HG03095 (cell line): ENCODE results near the gene CAPZB.

ENCODE experiments used
- ATAC-seq: cut with Tn5 transposase; IDR thresholded peaks from one replicate; pipeline ENCODE4 v1.9.1; 2021; ENCODE audit warnings: moderate library complexity; ENCODE audit not compliant: unreplicated experiment

The CAPZB gene

DNA sequence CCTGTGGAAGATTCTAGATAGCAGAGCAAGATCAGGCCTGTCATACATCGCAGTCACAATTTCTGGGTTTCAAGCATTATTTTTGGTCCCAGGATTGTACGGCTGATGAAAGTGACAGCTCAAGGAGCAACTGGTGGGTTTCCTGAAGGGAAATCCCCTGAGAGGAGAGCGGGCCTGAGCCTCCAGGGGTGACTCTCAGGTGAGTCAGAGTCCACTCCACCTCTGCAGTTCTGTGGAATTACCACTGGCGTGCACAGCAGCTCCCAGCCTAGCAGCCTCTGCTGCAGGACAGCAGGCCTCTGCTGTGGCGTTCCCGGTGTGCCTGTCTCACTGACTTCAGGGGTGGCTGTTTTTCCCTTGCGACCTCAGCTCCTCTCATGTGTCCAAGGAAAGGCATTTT lies 148.8 kb downstream of the CAPZB start:
- ATAC-seq = no peak

DNA sequence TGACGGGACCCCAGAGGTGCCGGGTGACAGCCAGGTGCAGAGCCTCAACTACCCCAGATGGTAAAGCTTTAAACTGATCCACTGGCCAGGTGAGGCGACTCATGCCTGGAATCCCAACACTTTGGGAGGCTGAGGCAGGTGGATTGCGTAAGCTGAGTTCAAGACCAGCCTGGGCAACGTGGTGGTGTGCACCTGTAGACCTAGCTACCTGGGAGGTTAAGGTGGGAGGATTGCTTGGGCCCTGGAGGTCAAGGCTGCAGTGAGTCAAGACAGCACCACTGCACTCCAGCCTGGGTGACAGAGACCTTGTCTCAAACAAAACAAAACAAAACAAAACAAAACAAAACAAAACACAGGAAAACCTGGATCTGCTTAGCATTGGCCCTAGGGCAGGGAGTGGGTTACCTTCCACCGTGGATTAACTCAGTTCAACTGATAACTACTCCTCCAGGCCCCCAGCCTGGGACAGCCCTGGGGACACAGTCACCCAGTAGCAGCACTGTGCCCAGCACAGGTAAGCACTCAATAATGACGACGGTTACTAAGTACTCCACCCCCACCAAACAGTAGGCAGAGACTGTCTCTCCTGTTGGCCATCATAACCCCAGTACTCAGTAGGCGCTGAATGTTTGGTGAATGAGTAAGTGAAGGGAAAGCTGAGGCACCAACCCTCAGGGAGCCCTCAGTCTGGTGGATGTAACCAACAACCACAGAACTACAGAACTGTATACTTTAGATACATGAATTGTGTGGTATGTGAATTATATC lies 151.6 kb downstream of the CAPZB start:
- no peak for ATAC-seq

DNA sequence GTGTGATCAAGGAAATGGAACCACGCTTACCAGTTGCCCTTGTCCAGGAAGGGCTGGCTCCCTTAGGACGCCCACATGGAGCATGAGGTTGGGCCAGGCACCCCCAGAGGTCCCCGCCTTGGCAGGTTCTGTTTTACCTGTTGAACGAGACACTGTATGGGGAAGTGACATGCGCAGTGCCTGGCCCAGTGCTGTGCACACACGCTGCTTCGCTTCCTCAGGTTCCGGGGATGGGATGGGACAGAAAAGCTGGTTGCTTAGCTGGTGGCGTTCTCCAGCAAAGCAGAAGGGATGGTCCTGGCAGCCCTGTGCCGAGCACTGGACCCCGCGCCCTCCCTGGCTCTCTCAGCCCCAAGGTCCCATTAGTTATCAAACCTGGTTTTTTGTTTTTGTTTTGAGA lies 152.5 kb downstream of the CAPZB start:
- no peak for ATAC-seq

DNA sequence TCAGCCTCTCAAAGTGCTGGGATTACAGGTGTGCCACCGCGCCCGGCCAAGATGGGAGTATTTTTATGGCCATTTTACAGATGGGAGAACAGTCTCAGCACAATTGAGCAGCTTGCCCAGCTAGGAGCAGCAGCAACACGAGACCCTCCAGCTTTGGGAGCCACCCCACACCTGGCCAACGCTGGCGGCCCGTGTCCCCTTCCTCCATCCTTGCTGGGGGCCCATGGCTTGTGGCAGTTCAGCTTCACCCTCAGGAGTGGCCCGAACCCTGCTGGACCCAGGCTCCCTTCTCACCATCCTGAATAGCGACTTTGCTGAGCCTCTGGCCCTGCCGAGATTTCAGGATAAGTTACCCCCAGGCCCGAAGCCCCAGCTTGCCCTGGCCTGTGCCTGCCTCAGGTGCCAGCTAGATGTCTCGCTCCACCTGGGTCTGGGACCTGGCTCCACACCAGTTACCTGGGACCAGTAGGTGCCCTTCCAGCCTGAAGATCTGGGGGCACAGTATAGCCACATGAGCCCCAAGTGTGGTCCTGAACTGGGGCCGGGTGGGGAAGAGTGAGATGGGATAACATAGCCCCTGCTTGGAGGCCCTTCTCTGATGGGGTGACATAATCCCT lies 154.0 kb downstream of the CAPZB start:
- no peak for ATAC-seq

DNA sequence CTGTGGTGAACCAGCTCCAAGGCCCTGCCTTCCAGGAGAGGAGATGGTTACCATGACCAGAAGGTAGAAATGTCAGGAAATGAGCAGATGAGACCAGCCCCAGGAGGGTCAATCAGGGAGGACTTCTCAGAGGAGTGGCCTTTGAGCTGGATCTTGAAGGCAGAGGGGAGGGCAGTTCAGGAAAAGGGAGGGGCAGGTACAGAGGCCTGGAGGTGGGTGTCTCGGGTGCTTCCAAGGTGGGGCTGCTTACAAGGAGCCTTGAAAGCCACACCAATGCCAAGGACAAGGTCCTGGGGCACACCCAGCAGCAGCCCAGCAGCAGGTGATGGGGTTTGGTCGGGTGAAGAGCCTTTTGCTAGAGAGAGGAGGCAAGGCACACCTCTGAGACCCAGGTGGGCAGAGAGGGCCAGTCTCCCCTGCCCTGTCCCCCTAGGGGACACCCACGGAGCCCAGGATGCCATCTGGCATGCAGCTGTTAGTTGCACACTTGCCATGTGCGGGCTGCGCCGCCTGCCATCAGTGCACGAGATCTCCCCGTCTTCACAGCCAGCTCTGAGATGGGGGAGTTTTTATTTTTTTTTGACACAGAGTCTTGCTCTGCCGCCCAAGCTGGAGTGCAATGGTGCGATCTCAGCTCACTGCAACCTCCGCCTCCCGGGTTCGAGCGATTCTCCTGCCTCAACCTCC lies 154.7 kb downstream of the CAPZB start:
- no peak for ATAC-seq

DNA sequence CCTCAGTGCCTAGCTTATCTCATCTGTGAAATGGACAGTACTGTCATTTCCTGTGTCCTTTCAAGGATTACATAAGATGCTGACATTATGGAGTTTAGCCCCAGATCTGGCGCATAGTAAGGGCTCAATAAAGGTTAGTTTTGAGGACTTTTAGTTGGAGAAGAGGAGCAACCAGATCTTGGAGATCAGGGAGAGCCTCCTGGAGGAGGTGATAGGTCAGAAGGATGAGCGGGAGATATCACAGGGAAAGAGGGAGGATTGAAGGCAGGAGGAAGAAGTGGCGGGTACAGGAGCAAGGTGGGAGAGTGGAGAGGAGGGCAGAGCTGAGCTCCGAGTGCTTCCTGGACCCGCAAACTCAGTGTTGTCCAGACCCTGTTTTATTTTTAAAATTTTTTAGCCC lies 155.7 kb downstream of the CAPZB start:
- ATAC-seq = no peak

DNA sequence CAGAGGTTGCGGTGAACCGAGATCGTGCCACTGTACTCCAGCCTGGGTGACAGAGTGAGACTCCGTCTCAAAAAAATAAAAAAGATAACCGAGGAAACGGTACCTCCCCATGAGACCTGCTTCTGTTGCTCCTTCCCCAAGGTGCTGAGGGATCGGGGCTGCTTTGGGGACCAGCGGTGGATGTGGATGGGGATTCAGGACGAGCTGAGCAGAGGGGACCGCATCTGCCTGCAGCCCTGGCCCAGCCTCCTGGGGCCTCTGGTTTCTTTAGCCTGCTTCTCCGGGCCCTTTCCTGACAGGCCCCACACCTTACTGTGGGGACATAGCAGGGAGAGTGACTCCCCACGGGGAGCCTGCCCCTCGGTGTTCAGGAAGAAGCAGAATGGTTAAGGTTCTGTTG lies 156.2 kb downstream of the CAPZB start:
- no peak for ATAC-seq

DNA sequence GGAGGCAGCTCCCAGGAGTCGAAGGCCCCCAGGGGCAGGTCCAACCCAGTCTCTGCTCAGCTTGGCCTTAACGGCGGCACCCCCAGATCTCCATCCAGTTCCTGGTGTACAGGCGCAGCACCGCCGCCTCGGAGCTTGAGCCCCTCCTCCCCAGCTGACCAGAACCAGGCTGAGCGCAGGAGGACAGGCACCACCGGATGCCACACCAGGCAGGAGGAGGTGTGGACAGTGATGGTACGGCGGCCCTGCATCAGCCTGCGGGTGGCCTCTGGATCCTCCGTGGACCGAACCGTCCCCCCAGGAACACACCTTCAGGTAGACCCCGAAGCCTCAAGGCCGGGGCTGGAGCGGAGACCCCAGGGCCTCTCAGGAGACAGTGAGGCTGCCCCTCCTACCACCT lies 156.9 kb downstream of the CAPZB start:
- no peak for ATAC-seq

DNA sequence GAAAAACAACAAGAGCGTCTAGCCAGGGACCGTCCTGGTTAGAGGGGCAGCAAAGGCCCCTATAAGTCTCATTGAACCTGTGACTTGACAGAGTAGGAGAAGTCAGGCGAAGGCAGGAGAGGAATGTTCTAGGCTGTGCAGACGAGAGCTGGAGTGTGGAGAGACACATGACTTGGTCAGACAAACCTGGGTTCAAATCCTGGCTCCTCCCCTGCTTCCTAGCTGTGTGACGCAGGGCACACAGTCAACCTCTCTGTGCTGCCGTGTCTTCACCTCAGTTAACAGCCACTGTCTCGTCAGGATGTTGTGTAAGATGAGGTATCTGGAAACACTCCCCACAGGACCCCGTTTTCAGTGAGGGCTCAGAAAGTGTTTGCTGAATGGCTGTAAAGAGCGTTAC lies 157.6 kb downstream of the CAPZB start:
- ATAC-seq = no peak

DNA sequence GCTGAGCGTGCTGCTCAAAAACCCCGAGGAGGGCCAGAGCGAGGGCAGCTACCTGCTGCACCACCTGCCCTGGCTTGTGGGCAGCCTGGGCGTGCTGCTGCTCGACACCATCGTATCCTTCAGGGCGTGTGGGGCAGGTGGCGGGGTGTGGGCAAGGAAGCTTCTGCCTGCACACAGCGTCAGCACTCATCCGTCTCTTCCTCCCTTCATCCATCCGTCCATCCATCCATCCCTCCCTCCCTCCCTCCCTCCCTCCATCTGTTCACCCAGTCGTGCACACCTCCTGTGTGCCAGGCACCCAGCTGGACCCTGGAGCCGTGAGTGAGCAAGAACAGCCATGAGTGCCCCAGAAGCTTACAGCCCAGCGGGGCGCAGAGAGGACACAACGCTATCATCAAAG lies 158.0 kb downstream of the CAPZB start:
- ATAC-seq = no peak

DNA sequence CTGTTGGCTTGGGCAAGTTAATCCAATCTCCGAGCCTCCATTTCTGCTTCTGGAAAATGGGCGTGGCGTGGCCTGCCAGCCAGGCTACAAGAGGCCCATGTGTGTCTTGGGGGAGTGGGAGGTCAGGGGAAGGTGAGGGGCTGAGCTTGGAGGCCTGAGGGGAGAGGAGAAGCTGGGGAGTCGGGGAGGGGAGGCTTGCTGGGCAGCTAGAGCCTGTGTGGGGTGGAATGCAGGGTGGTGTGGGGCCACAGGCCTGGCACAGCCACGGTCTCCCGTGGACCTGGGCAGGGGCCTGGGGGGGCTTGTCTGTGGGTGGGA lies 158.6 kb downstream of the CAPZB start:
- no peak for ATAC-seq

DNA sequence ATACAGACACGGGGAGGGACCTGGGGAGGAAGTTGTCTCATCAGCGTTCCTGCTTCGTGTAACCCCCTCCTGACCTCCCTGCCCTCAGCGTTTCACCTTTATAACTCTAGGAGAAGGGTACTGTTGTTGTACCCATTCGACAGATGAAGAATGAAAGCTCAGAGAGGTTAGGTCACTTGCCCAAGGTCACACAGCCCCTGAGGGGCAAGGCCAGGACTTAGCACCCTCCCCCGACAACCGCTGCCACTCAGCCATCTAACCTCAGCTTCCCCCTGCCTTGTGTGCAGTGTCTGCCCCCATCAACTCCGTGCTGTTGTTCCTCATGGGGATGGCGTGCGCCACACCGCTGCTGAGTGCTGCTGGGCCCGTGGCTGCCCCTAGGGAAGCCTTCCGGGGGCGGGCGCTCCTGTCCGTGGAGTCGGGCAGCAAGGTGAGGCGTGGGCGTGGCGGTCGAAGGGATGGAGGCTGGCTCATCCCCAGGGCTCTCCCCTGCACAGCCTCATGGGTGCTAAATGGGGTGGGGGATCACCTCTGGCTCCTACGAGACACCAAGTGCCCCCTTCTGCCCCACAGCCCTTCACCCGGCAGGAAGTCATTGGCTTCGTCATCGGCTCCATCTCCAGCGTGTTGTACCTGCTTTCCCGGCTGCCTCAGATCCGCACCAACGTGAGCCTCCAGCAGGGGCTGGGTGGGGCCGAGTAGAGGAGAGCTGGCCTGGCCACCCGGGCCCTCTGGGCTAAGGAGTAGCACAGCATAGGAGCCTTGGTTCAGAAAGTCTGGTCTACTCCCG lies 159.2 kb downstream of the CAPZB start:
- ATAC-seq = no peak

DNA sequence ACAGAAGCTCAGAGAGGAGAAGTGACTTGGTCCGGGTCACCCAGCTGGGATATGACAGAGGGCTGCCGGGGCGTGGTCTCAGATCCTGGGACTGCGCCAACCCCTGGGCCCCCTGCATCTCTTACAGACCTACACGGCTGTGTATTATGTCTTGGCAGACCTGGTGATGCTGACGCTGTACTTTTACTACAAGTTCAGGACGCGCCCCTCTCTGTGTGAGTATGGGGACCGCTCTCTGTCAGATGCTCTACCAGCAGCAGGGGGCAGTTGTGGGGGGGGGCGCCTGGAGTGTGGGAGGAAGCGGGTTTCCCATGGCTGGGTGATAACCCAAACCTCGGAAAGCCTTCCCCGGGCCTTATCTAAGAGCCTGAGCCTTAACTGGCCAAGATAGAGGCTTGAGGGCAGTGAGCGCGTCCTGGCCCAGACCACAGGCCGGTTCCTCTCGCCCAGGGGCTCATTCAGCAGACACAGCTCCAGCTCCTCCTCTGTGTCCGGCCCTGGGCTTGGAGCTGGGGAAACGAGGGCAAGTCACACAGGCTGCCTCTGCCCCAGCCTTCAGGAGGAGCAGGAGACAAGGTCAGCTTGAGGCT lies 159.9 kb downstream of the CAPZB start:
- no peak for ATAC-seq

DNA sequence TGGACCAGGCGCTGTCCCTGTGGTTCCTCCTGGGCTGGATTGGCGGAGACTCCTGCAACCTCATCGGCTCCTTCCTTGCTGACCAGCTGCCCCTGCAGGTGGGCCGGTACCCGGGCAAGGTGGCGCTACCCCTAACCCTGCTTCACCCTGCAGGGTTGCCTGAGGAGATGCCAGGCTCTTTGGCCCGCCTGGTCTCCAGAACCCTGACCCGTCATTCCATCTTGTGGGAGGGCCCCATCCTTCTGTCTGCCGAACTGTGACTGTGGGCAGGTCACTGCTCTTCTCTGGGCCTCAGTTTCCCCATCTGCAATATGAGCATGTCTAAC lies 160.7 kb downstream of the CAPZB start:
- ATAC-seq = no peak

DNA sequence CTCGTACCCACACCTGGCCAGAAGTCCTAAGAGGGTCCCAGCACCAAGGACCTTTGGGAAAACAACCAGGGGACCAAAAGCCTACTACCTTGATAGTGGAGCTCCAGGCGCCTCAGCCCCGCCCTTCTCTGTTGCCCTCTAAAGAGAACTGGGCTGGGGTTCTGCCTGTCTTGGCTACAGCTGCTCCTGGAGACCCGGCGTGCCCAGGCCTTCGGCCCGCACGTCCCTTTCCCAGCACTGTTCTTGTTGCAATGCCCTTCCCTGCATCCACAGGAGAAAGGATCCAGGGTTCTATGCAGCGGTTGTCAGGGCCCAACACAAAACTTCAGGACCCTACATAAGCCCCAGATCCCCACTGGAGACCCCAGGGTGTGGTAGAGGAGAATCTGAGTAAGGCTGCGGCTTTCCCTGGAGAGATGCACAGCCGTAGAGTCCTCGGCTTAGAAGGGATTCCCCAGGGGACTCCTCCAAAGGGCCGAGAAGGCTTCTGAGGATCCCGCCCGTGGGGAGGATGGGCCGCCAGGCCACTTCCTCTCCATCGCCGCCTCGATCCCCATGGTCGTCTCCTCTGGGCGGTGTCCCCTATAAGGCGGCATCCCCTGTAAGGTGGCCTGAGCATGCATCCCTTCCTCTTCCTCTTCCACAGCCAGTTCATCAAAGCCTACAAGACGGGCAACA lies 161.2 kb downstream of the CAPZB start:
- ATAC-seq = no peak

DNA sequence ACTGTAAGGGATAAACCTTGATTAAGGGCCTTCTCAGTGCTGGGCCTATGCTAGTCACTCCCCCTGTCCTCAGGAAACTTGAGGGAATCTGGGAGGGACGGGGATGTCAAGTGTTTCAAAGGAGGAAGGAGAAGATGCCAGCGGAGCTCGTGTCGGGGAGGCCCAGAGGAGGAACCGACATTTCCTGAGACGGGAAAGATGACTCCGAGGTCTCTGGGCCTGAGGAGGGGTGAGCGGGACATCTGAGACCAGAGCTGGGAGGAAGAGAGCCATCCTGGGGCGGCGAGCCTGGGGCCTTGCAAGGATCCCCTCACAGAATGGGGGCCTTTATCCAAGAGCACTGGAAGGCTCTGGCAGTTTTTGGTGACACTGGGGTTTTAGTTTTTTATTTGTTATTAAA lies 162.9 kb downstream of the CAPZB start:
- no peak for ATAC-seq

DNA sequence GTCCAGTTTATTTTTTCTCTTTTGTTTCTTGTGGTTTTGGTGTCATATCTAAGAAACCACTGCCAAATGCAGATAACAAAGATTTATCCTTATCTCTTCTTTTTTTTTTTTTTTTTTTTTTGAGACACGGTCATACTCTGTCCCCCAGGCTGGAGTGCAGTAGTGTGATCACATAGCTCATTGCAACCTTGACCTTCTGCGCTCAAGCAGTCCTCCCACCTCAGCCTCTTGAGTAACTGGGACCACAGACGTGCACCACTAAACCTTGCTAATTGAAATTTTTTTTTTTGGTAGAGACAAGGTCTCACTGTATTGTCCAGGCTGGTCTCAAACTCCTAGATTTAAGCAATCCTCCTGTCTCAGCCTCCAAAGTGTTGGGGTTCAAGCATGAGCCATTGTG lies 164.3 kb downstream of the CAPZB start:
- ATAC-seq = no peak

DNA sequence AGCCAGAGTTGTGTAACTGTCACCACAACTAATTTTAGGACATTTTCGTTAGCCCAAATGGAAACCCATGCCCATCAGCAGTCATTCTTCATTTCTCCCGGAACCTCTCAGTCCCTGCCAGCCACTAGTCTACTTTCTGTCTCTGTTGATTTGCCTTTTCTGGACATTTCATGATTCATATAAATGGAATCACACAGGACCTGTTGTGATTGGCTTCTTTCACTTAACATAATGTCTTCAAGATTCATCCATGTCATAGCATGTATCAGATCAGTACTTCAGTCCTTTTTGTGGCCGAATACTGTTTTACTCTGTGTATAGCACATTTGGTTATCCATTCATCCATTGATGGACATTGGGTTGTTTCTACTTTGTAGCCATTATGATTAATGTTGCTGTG lies 166.1 kb downstream of the CAPZB start:
- no peak for ATAC-seq

DNA sequence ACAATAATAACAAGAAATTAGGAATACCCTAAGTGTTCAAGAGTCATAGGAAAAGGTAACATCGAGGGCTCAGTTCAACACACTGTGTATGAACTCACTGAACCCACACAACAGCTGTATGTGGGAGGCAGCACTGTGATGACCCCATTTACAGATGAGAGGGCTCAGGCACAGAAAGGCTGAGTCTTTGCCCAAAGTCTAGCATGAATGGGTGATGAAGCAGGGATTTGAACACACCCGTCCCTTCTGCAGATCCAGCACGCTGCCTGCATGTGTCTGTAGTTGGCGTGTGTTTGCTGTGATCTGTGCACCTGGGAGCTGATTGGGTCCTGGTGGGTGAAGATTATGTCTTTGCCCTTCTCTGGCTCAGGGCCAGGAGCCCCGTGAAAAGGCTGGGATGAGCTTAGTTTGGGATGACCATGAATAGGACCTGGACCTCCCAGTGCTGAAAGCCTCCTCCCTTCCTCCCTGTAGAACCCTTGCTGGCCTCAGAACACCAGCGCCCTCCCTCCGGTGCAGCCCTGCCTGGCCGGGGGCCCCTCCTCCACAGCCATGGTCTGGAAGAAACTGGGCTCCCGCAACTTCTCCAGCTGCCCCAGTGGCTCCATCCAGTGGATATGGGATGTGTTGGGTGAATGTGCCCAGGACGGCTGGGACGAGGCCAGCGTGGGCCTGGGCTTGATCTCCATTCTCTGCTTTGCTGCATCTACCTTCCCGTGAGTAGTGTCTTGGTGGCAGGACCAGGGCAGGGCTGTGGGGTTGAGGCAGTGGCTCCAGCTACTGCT lies 168.0 kb downstream of the CAPZB start:
- no peak for ATAC-seq
